Thyroid gland (tissue), 4 donors: ENCODE data around the gene SEMA3A.

Experiments used
- CTCF ChIP-seq, 6 experiments: fragments of 200-600 bp in 3 of 6; fragments of 450-650 bp in 3 of 6; sonication (generic) in 3 of 6; IDR thresholded peaks; one replicate each; pipeline ENCODE4 v1.5.1; 2016 to 2019; ENCODE audit warnings: antibody characterized with exemption in 6 of 6, mild to moderate bottlenecking in 2 of 6, inconsistent platforms in 1 of 6, moderate library complexity in 1 of 6
- POLR2A ChIP-seq, 2 donors: fragments of 450-650 bp; IDR thresholded peaks; one replicate each; pipeline ENCODE4 v1.6.1; 2017; ENCODE audit warnings: antibody characterized with exemption in 2 of 2, mild to moderate bottlenecking in 2 of 2, moderate library complexity in 1 of 2

- TF ChIP-seq CTCF (IDR thresholded peaks at IDR 0.05): no peak
- no peak for TF ChIP-seq POLR2A (IDR thresholded peaks at IDR 0.05)
Measured at GRCh38 chr7:84113286-84113685, 81.3 kb downstream of the SEMA3A start.
